GM21737 (cell line): ENCODE results near the gene TMEM150A.
"Not testable (repeated sequence)": the region's sequence is repeated elsewhere in the genome, so short reads cannot be mapped to it uniquely, and the experiment has no call there.

Source experiments
- ATAC-seq: cut with Tn5 transposase; IDR thresholded peaks from one replicate; pipeline ENCODE4 v1.9.1; 2021; ENCODE audit warnings: mild to moderate bottlenecking, moderate library complexity; ENCODE audit not compliant: unreplicated experiment

The TMEM150A gene

GRCh38 chr2:85602476-85603234 lies at the start of gene TMEM150A:
Gene TMEM150A (minus strand): TSS chr2:85602698. CDS start chr2:85601948, 750 bp downstream.
- ATAC-seq: peak; percentile 91

- no peak for ATAC-seq
Observed at GRCh38 chr2:85652056-85652455, 49.6 kb upstream of the TMEM150A start.

- ATAC-seq: no peak
Observed at GRCh38 chr2:85651097-85651496, 48.6 kb upstream of the TMEM150A start.

DNA sequence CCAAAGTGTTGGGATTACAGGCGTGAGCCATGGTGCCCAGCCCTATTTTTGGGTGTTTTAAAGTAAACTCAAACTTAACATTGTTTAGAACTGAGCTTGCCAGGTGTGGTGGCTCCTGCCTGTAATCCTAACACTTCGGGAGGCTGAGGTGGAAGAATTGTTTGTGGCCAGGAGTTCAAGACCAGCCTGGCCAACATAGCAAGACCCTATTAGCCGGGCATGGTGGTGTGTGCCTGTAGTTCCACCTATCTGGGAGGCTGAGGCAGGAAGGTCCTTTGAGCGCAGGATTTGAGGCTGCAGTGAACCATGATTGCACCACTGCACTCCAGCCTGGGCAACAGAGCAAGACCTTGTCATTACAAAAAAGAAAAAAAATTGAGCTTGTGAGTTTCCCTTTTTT lies 48.0 kb upstream of the TMEM150A start:
- no peak for ATAC-seq

GRCh38 chr2:85649201-85650190 lies 47.0 kb upstream of the TMEM150A start:
- no peak for ATAC-seq

DNA sequence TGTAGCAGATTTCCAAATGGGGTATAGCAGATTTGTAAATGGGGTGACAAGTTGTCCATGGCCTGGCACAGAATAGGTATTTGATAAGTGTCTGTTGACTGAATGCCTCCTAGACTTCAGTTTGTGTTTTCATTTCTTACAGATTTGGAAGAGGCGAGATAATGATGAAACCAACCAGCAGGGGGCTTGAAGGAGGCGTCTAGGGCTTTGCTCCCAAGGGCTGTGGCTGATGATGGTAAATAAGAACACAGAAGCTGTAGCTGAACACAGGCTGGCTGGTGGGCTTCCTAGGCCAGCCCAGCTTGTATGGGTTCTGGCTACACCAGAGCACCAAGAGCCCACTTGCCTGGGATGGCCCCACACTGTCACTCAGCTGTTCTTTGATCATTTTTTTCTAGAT lies 46.1 kb upstream of the TMEM150A start:
- no peak for ATAC-seq

DNA sequence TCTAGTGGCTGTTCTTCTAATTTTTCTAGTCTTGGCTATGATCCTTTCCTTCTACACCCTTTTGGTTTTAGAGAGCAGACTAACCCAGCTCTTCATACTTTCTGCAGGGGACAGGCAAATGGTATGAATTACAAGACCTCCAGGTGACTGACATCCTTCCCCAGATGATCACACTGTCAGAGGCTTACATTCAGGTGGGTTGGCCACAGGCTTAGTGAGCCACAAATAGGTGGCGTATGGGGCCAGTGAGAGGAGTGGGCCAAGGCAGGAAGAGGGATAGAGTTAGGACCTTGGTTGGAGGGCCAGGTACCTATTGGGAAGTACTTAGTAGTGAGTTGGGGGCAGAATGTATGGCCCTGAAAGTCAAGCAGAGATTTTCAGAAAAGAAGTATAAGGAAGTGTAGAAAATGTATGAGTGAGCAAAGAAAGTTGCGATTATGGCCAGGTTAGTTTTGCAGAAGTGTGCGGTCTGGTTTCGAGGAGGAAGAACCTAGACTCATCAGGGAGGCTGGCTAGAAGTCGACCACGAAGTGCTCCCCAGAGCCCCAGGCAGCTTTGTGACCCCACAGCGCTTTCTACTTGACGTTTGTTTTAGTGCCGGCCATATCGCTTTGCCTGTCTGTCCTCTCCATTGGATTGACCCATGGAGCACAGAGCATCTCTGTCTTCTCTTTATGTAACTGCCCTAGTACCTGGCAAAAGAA lies 45.5 kb upstream of the TMEM150A start:
- ATAC-seq: no peak

DNA sequence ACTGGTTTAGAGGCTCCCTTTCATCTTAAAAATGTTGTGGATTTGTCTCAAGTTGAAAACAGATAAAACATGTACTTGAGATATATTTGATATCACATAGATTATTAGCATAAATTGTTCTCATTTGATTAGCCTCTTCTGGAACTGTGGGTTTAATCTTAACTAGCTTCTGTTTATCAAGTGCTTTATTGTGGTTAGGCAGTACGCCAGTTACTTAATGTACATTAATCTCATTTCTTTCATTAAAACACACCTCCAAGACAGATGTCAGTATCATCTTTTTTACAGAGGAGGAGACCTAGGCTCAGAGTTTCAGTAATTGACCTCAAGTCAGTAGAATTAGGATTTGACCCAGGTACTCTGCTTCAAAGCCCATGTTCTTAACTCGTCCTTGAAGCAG lies 43.7 kb upstream of the TMEM150A start:
- no peak for ATAC-seq

DNA sequence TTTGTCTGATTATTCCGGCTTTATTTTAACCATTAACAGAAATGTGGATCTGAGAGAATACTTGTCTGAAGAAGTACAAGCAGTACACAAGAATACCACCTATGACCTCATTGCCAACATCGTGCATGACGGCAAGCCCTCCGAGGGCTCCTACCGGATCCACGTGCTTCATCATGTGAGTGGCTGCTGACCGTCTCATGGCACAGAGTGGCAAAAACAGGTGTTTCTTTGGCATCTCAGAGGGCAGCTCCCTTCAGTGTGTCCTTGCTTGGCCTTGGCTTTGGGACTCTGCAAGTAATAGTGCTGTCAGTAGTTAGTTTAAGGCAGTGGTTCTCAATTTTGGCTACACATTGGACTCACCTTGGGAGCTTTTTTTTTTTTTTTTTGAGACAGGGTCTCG lies 42.4 kb upstream of the TMEM150A start:
- ATAC-seq: no peak

DNA sequence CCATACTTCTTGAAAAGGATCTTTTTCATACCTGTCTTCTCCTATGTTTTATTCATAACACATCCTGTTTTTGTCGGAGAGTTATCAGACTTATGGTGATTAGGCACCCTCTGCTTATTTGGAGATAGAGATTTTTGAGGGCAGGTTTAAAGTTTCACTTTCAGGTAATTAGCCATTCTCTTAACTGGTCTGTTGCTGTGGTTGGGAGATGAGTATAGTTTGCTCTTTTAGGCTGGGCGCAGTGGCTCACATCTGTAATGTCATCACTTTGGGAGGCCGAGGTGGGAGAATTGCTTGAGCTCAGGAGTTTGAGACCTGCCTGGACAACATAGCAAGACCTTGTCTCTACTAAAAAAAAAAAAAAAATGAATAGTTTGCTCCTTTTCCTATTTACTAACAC lies 40.2 kb upstream of the TMEM150A start:
- no peak for ATAC-seq

GRCh38 chr2:85635636-85636035 lies 33.1 kb upstream of the TMEM150A start:
- no peak for ATAC-seq

- no peak for ATAC-seq
Observed at GRCh38 chr2:85635011-85635410, 32.5 kb upstream of the TMEM150A start.

DNA sequence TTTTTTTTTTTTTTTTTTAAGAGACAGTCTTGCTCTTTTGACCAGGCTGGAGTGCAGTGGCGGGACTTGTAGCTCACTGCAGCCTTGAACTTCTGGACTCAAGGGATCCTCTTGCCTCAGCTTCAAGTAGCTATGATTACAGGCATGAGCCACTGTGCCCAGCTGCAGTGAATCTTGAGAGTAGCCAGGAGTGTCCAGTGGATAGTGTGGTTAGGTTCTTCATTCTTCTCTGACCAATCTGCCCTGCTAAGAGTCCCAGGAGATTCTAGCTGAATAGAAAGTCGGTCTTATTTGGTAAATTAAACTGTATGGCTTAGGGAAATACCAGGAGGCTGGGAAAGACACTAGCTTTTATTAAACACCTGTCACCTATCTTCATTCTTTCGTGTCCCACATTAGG lies 28.8 kb upstream of the TMEM150A start:
- ATAC-seq: no peak

DNA sequence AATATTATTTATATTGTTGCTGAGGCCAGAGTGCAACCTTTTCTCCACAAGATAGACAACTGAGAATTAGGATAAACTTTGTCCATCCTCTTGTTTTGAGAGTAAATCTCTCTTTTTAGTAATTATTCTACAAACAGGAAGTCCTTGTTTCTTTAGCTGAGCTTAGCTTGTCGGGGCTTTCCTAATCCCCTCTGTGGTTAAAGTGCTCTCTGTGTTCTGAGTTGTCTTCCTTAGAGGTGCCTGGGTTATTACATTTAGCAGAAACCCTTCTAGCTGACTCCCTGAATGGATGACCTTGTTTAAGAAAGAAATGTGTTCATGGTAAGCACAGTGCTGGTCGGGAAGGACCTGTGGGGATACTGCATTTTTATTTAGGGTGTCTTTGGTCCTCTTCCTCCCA lies 26.2 kb upstream of the TMEM150A start:
- ATAC-seq: no peak

DNA sequence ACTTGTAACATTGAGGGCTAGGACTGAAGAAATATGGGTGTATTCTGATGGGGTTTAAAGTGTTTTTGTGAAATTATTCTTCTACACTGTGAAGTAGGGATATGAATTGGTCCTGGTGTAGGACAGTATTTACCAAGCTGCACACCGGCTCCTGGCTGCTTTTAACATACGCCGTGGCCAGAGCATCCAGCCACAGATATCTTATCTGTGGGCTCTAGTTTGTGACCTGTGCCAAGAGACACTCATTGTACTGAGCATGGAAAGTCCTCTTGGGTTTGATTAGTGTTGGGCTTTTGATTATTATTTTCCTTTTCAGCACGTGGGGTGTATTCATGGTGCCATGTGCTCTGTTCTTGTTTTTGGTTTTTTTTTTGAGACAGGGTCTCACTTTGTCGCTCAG lies 21.5 kb upstream of the TMEM150A start:
- no peak for ATAC-seq

GRCh38 chr2:85621338-85621737 lies 18.8 kb upstream of the TMEM150A start:
- ATAC-seq: no peak

DNA sequence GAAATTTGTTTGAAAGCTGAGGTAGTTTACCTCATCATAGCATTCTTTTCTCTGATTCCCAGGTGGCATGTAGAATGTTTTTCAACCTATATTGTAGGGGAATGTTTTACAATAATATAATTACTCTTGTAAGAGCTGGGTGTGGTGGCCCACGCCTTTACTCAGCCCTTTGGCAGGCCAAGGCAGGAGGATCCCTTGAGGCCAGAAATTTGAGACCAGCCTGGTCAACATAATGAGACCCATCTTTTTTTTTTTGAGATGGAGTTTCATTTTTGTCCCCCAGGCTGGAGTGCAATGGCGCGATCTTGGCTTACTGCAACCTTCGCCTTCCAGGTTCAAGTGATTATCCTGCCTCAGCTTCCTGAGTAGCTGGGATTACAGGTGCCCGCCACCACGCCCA lies 17.1 kb upstream of the TMEM150A start:
- no peak for ATAC-seq

GRCh38 chr2:85617723-85618122 lies 15.2 kb upstream of the TMEM150A start:
- not testable (repeated sequence) for ATAC-seq

DNA sequence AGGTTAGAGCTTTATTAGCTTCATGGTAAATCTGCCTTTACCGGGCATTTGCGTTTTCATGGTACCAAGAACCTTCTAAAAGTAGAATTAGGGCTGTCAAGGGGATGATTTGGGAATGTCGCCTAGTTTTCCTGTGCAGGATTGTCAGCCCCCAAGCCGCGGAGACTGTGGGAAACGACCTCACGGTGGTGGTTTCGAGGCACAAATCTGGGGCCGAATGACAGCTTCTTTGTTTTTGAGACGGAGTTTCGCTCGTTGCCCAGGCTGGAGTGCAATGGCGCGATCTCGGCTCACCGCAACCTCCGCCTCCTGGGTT lies 12.9 kb upstream of the TMEM150A start:
- no peak for ATAC-seq

DNA sequence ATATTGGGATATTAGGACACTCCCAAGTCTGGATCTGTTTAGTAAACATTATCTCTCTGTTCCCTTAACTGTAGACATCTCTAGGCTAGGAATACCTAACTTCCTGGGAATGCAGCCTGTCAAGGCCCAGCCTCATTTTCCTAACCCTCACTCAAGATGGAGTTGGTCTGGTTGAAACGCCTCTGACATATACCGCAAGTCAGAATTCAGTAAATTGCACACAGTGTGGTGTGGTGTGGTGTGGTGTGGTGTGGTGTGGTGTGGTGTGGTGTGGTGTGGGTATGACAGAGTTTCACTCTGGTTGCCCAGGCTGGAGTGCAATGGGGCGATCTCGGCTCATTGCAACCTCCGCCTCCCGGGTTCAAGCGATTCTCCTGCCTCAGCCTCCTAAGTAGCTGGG lies 12.3 kb upstream of the TMEM150A start:
- ATAC-seq: not testable (repeated sequence)

- no peak for ATAC-seq
Observed at GRCh38 chr2:85613717-85614515, 11.4 kb upstream of the TMEM150A start.
